Skin epidermis (tissue), 12 donors: Measurements from ENCODE around the gene LGALS3BP.
A peak's percentile ranks its signal among the peaks of the same experiment; 100 is the strongest.

Source experiments
- H3K27ac ChIP-seq, 21 experiments: fragments of 200-600 bp; sonication (generic) in 11 of 21; one replicate each; pipeline ENCODE4 v1.5.0; 2020; ENCODE audit warnings: mild to moderate bottlenecking in 3 of 21, inconsistent platforms in 2 of 21, moderate library complexity in 2 of 21
- H3K4me3 ChIP-seq, 7 experiments: fragments of 200-600 bp; sonication (generic) in 2 of 7; one replicate each; pipeline ENCODE4 v1.5.0; 2020; ENCODE audit warnings: inconsistent platforms in 2 of 7, mild to moderate bottlenecking in 2 of 7, moderate library complexity in 1 of 7

Gene LGALS3BP

GRCh38 chr17:78925662-78926555 lies 53.8 kb downstream of the LGALS3BP start:
- peak overlapping the region; percentile 42 to 65 (median 62) for H3K4me3 ChIP-seq
- peak overlapping the region; percentile 57 to 97 (median 89) for H3K27ac ChIP-seq

GRCh38 chr17:78925234-78925633 lies 54.5 kb downstream of the LGALS3BP start, which contains the start of gene TIMP2:
Gene TIMP2, minus strand, starts transcription at chr17:78925387. Its CDS starts 299 bp downstream, at chr17:78925088.
- H3K27ac ChIP-seq, result peak within 1 kb of the TSS; percentile 59 to 97 (median 89)
- peak within 1 kb of the TSS; percentile 42 to 65 (median 62) for H3K4me3 ChIP-seq

GRCh38 chr17:78924481-78925151 lies 55.1 kb downstream of the LGALS3BP start:
- Histone ChIP-seq H3K27ac (peak overlapping the region in 20 of 21 experiments; percentile 64 to 97 (median 88)), H3K4me3 (peak overlapping the region; percentile 42 to 65 (median 62))

GRCh38 chr17:78923660-78924453 lies 55.9 kb downstream of the LGALS3BP start:
- peak overlapping the region; percentile 14 to 97 (median 88) for H3K27ac ChIP-seq
- H3K4me3 ChIP-seq, result peak overlapping the region; percentile 42 to 65 (median 62)

- Histone ChIP-seq H3K4me3 (peak overlapping the region; percentile 42 to 65 (median 62)), H3K27ac (peak overlapping the region in 19 of 21 experiments; percentile 26 to 97 (median 88))
These were observed 56.8 kb downstream of the LGALS3BP start for GRCh38 chr17:78922816-78923498.

GRCh38 chr17:78921437-78921971 lies 58.2 kb downstream of the LGALS3BP start:
- Histone ChIP-seq H3K4me3 (no peak overlapping the region), H3K27ac (peak overlapping the region in 16 of 21 experiments; percentile 9 to 91 (median 36))
